C1 segment of cervical spinal cord (tissue), 14 donors: Measurements from ENCODE around the gene PPM1B.
A peak's percentile ranks its signal among the peaks of the same experiment; 100 is the strongest.
"Not testable (repeated sequence)": the region's sequence is repeated elsewhere in the genome, so short reads cannot be mapped to it uniquely, and the experiment has no call there.

ENCODE experiments used
- DNase-seq, 14 donors: peaks; one replicate each; lab custom pipeline; 2025; lab: John Stamatoyannopoulos, UW

PPM1B gene

GRCh38 chr2:44247924-44248323 lies 79.2 kb downstream of the PPM1B start:
- no peak for DNase-seq

GRCh38 chr2:44249269-44249668 lies 80.6 kb downstream of the PPM1B start:
- not testable (repeated sequence) for DNase-seq

GRCh38 chr2:44250376-44250775 lies 81.7 kb downstream of the PPM1B start:
- no peak for DNase-seq

GRCh38 chr2:44254023-44254422 lies 85.3 kb downstream of the PPM1B start:
- no peak for DNase-seq

GRCh38 chr2:44255704-44256103 lies 87.0 kb downstream of the PPM1B start:
- not testable (repeated sequence) for DNase-seq

GRCh38 chr2:44257802-44258201 lies 89.1 kb downstream of the PPM1B start:
- DNase-seq = not testable (repeated sequence)

- no peak for DNase-seq
Observed at GRCh38 chr2:44267269-44267795, 98.7 kb downstream of the PPM1B start.

GRCh38 chr2:44267796-44268648 lies 99.3 kb downstream of the PPM1B start:
- DNase-seq = peak in 6 of 14 donors; percentile 2 to 28 (median 9)

- peak in 5 of 14 donors; percentile 3 to 28 (median 14) for DNase-seq
Observed at GRCh38 chr2:44269831-44270230, 101.2 kb downstream of the PPM1B start.

GRCh38 chr2:44271296-44271695 lies 102.6 kb downstream of the PPM1B start:
- no peak for DNase-seq

- DNase-seq = no peak
Observed at GRCh38 chr2:44273076-44273475, 104.4 kb downstream of the PPM1B start.

- no peak for DNase-seq
Observed at GRCh38 chr2:44273596-44273995, 104.9 kb downstream of the PPM1B start.

- no peak for DNase-seq
Observed at GRCh38 chr2:44275927-44276303, 107.2 kb downstream of the PPM1B start.

- DNase-seq = no peak
Observed at GRCh38 chr2:44277541-44277940, 108.9 kb downstream of the PPM1B start.

GRCh38 chr2:44280869-44281268 lies 112.2 kb downstream of the PPM1B start:
- DNase-seq = no peak
